ENCODE results near the gene ZFR.

DNA sequence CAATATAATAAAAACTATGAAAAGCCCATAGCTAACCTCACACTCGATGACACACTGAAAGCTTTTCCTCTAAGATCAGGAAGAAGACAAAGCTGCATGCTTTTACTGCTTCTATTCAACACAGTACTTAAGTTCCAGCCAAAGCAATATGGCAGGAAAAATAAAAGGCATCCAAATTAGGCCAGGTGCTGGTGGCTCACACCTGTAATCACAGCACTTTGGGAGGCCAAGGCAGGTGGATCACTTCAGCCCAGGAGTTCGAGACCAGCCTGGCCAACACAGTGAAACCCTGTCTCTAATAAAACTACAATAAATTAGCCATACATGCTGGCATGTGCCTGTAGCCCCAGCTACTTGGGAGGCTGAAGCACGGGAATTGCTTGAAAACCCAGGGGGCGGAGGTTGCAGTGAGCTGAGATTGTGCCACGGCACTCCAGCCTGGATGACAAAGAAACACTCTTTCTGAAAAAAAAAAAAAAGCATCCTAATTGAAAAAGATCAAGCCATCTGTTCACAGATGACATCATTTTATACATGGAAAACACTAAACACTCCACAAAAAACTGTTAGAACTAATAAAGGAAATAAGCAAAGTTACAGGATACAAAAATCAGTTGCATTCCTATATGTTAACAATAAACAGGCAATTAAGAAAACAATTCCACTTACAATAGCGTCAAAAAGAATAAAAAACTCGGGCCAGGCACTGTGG lies 17.9 kb downstream of the ZFR start:
- TF ChIP-seq, protein P1, sequence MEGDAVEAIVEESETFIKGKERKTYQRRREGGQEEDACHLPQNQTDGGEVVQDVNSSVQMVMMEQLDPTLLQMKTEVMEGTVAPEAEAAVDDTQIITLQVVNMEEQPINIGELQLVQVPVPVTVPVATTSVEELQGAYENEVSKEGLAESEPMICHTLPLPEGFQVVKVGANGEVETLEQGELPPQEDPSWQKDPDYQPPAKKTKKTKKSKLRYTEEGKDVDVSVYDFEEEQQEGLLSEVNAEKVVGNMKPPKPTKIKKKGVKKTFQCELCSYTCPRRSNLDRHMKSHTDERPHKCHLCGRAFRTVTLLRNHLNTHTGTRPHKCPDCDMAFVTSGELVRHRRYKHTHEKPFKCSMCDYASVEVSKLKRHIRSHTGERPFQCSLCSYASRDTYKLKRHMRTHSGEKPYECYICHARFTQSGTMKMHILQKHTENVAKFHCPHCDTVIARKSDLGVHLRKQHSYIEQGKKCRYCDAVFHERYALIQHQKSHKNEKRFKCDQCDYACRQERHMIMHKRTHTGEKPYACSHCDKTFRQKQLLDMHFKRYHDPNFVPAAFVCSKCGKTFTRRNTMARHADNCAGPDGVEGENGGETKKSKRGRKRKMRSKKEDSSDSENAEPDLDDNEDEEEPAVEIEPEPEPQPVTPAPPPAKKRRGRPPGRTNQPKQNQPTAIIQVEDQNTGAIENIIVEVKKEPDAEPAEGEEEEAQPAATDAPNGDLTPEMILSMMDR (IDR thresholded peaks at IDR 0.05) = no peak
- TF ChIP-seq POLR2A (IDR thresholded peaks at IDR 0.05) (no peak), POLR2AphosphoS5 (IDR thresholded peaks at IDR 0.05) (no peak)
